Stimulated activated CD8-positive, alpha-beta memory T cell treated with anti-CD3 and anti-CD28 coated beads, Interleukin-15, amount 100 ng/mL, for 4 hours (primary cell): ENCODE data around the gene TMEM191B.
"Not testable (repeated sequence)": the region's sequence is repeated elsewhere in the genome, so short reads cannot be mapped to it uniquely, and the experiment has no call there.

Experiments used
- DNase-seq, 2 donors: peaks; one replicate each; pipeline ENCODE4 v3.0.0-alpha.2; 2020; ENCODE audit warnings: low read depth in 2 of 2

TMEM191B gene

GRCh38 chr22:18527752-18528596 lies at the start of gene TMEM191B:
TMEM191B (plus strand) TSS chr22:18527802; CDS start chr22:18527981, 179 bp downstream.
- not testable (repeated sequence) for DNase-seq

GRCh38 chr22:18496227-18496626 lies 31.4 kb upstream of the TMEM191B start:
- DNase-seq, result not testable (repeated sequence)

GRCh38 chr22:18511327-18511726 lies 16.3 kb upstream of the TMEM191B start:
- not testable (repeated sequence) for DNase-seq

- DNase-seq, result not testable (repeated sequence)
Observed at GRCh38 chr22:18512378-18512777, 15.2 kb upstream of the TMEM191B start.

GRCh38 chr22:18513454-18513853 lies 14.1 kb upstream of the TMEM191B start:
- not testable (repeated sequence) for DNase-seq

- not testable (repeated sequence) for DNase-seq
Observed at GRCh38 chr22:18518061-18518460, 9.5 kb upstream of the TMEM191B start, which contains the start of gene GGTLC3. GGTLC3 (minus strand) TSS chr22:18518161; CDS start chr22:18517897, 264 bp downstream.

- not testable (repeated sequence) for DNase-seq
Observed at GRCh38 chr22:18522762-18523161, 4.8 kb upstream of the TMEM191B start.

GRCh38 chr22:18523328-18523727 lies 4.3 kb upstream of the TMEM191B start:
- not testable (repeated sequence) for DNase-seq

GRCh38 chr22:18528597-18529415 lies 1.2 kb downstream of the TMEM191B start:
- peak; percentile 59 to 83 for DNase-seq

GRCh38 chr22:18529416-18530145 lies 2.0 kb downstream of the TMEM191B start:
- not testable (repeated sequence) for DNase-seq

- not testable (repeated sequence) for DNase-seq
Observed at GRCh38 chr22:18533633-18534032, 6.0 kb downstream of the TMEM191B start.

- DNase-seq, result not testable (repeated sequence)
Observed at GRCh38 chr22:18534315-18534714, 6.7 kb downstream of the TMEM191B start.

- not testable (repeated sequence) for DNase-seq
Observed at GRCh38 chr22:18539994-18540393, 12.4 kb downstream of the TMEM191B start.

- DNase-seq, result not testable (repeated sequence)
Observed at GRCh38 chr22:18543400-18543799, 15.8 kb downstream of the TMEM191B start.

- DNase-seq, result not testable (repeated sequence)
Observed at GRCh38 chr22:18544615-18545014, 17.0 kb downstream of the TMEM191B start.

GRCh38 chr22:18549458-18550179 lies 22.0 kb downstream of the TMEM191B start:
- not testable (repeated sequence) for DNase-seq

- not testable (repeated sequence) for DNase-seq
Observed at GRCh38 chr22:18551046-18551445, 23.4 kb downstream of the TMEM191B start.

- not testable (repeated sequence) for DNase-seq
Observed at GRCh38 chr22:18552839-18553597, 25.4 kb downstream of the TMEM191B start.

GRCh38 chr22:18554280-18555256 lies 27.0 kb downstream of the TMEM191B start:
- DNase-seq, result not testable (repeated sequence)
